ENCODE measurements around the gene HSPA12A.
A peak's percentile ranks its signal among the peaks of the same experiment; 100 is the strongest.

HSPA12A gene

GRCh38 chr10:116744163-116744753, 1.9 kb upstream of the HSPA12A start:
- DNase-seq, result no peak

DNA sequence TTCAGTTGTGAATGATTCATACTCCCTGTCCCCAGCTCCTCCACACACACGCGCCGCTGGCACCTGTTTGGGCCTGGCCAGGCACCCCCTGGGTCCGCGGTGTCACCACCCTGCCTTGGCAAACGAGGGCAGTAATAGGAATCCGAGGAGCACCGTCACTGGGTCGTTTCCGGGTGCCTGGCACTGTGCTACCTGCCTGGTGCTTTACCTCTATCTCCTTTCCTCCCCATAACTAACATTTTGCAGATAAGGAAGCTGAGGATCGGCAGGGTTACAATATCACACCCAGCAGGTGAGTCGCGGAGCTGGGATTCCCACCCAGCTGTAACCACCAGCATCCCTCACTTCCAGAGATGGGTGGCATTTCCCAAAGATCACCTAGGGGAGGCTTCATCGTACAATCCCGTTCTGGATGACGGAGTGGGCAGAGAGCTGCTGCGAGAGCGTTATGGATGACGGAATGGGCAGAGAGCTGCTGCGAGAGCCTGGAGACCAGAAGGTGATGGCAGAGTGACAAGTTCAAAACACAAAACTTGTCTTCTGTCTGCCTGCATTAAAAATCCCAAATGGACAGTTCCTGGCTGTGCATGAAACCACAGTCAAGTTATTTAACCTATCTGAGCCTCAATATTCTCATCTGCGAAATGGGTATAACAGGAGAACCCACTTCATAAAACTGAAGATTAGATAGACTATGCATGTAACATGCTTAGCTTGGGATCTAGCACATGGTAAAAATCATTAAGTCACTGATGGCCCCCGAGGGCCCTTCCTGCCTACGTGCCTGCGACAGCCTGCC, 1.1 kb upstream of the HSPA12A start:
- no peak for DNase-seq

DNA sequence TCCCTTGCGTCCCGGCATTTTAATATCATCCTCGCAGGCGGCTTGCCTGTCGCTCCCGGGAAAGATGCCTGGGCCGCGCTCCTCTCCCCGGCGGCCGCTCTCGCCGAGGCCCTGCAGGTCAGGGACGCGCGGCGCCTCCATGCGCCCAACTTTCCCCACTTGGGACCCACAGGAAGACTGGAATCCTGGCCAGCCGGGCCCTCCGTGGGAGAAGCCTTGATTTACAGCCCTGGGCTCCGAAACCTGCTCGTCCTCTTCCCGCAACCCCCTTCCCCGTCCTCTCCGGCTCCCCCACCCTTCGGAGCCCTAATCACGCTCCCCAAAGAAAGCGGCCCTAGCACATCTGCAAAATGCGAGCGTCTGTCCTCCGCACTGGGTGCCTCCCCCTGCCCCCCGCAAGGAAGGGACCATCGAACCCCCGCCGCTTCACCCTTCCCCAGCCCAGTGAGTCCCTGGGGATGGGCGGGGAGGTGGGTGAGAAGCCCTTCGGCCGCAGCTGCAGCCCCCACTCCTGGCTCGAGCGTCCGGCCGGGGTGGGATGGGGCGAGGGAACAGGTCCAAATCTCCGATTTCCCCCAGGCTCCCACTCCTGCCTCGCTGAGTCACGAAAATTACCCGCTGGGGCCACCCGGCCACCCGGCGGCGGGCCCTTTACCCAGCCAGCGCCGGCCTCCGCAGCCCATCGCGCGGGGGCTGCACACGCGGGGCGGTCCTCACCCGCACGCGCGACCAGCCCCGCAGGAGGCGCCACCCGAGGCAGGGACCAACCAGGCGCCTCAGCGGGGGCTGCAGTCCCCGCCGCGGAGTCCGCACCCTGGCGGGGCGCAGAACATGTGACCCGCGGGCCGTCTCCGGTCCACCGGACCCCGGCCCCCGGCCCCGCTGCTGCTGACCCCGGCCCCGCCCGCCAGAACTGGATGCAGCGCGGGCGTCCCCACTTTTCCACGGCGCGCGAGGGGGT, 695 bp downstream of the HSPA12A start:
- DNase-seq, result peak in 25 of 51 donors; percentile 24 to 70 (median 48)

DNA sequence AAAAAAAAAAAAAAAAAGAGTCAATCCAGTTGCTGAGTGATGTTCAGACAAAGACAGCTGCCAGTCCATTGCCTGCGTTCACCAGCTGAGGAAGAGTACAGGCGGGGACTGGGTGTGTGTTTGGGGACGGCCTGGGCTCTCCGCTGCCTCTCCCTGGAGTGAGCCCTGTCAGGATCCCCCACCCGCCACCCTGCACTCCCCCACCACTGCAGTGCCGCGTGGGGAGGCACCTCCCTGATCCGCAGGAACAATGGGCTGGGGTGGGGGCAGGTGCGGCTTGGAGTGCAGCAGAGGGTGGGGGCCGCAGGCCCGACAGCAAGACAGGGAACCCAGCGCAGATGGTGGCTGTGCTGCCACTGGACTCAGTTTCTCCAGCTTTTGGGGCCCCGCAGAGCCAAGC, 1.4 kb downstream of the HSPA12A start:
- DNase-seq, result peak in 19 of 51 donors; percentile 13 to 68 (median 42)

DNA sequence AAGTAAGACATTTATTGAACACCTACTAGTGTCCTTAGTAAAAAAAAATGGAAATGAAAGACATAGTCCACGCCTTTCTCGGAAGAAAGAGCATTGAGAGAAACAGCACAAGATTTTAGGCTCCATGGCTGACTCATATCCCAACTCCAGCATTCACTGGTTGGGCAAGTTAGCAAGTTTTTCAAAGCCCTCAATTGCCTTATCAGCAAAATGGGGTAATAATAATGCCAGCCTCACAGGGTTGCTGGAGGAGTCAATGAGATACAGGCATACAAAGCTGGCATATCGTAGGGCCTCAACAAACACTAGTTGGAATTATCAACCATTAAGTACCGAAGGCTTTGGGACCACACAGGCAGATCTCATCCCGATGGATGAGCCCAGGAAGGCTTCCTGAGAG, 4.0 kb downstream of the HSPA12A start:
- DNase-seq, result no peak

DNA sequence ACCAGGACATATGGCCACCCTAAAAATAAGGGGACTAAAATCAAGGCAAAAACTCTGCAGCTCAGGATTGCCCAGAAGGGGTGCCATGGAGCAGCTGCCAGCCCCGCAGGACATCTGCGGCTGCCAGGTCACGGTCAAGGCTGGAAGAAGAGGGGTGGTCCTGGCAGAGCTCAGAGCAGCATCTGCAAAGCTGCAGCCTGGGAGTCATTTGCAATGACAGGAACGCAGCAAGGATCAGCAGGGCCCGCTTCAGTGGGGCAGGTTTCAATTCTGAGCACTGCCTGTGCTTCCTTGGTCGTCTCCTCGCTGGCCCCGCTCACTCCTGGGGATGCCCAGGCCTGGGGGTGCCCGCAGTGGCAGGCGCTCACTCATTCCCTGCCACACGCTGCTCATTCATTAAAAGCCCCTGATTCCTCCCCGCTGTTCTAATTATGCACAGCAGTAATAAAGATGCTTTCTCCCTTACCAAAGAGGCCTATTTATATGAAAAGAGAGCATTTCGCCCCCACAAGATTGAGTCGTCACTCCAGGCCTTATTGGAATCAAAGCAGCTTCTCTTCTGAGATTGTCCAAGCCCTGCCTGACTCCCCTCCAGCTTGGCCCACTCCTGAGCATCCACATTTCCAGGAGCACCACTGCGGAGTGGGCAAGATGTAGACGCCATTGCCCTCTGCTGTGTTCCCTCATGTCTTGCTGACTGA, 4.6 kb downstream of the HSPA12A start:
- peak in 31 of 51 donors; percentile 11 to 70 (median 32) for DNase-seq

- DNase-seq, result no peak
These were observed 8.8 kb downstream of the HSPA12A start for GRCh38 chr10:116733566-116733965.

DNA sequence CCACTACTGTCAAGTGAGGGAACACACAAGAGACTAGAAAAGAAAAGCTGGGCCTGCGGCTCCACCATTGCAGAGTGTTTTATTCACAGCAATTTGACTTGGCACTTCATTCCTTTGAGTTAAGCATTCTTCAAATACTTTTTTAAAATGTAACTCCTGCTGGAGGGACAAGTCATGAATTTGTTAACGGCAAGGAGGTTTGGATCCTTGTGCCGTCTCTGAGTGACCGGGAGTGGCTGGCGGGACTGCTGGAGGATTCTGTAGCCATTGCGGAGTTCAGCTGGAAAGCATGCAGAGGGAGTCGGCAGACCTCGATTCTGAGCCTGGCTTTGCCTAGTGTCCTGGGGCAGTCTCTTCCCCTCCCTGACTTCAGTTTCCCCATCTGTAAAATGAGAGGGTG, 9.8 kb downstream of the HSPA12A start:
- no peak for DNase-seq

DNA sequence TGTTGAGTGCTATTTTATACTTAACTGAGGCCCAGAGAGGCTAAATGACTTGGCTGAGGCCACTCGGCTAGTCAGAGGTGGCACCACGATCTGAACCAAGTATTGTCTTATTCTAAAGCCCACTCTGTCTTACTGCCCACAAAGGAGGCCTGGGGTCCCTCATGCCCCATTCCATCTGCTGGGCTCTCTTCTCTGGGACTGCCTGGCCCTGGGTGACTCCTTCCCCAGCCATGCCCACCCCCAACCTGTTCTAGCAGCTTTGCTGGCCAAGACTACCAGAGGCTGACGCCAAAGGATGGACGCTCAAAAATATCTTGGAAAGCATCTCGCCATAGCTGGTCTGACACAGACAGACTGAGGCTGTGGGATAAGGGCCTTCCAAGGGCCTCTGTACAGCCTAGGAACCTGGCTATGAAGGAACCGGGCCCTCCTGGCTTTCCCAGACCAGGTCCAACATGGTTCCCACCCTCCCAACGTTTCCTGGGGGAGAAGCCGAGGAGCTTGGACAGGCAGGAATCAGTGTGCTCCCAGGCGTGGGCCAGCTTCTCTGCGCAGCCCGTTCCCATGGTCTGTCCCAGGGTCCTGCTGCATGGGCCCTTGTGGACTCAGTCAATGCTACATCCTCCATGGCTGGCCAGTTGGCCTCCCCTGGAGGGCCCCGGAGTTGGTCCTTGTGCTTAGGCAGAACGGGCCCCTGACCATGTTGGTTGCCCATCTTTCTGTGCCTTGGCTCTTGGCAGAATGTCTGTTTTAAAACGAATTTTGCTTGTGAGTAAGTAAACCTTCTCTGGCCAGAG, 11.7 kb downstream of the HSPA12A start:
- no peak for DNase-seq

DNA sequence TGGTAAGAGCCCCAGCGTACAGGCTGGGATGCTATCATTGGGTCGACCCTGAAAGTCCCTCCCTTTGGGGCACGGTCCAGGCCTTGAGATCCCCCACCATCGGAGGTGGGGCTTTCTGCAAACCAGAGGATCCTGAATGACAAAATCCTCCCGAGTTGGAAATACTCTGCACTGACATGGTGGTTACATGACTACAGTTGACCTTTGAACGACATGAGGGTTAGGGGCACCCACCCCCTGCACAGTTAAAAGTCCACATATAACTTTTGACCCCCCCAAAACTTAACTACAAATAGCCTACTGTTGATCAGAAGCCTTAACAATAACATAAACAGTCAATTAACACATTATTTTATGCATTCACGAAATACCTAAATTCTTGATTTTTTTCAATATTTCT, 13.1 kb downstream of the HSPA12A start:
- no peak for DNase-seq

- DNase-seq, result no peak
These were observed 13.8 kb downstream of the HSPA12A start for GRCh38 chr10:116728526-116729096.

- no peak for DNase-seq
These were observed 18.7 kb downstream of the HSPA12A start for GRCh38 chr10:116723428-116724281.

DNA sequence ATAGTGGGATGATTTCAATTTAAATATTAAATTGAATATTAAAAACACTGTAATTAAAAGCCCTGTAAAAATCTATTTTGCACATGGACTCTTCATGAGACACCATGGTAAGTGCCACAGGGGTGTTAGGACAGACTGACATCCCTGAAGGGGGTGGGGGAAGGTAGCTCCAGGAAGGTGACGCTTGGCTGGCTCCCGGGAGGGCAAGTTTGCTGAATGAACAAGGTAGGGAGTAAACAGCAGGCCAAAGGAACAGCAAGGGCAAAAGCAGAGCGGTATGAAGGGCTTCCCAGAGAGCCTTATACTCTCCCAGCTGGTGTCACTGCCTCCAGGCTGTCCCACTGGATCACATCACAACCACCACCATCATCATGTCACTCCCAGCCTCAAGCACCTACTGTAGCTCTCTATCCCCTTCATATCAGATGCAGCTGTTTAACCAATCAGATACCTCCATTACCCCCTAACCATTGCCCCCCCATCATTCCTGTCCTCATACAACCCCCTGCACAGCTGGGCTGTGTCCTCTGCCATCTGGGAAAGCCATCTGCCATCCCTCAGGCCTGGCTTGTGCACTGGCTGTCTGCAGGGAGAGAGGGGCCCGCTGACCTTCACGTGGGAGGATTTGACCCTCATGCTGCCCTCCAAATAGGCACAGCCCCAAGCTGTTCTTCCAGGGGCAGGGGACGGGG, 19.5 kb downstream of the HSPA12A start:
- DNase-seq, result no peak

- DNase-seq, result no peak
These were observed 20.6 kb downstream of the HSPA12A start for GRCh38 chr10:116721547-116722392.

DNA sequence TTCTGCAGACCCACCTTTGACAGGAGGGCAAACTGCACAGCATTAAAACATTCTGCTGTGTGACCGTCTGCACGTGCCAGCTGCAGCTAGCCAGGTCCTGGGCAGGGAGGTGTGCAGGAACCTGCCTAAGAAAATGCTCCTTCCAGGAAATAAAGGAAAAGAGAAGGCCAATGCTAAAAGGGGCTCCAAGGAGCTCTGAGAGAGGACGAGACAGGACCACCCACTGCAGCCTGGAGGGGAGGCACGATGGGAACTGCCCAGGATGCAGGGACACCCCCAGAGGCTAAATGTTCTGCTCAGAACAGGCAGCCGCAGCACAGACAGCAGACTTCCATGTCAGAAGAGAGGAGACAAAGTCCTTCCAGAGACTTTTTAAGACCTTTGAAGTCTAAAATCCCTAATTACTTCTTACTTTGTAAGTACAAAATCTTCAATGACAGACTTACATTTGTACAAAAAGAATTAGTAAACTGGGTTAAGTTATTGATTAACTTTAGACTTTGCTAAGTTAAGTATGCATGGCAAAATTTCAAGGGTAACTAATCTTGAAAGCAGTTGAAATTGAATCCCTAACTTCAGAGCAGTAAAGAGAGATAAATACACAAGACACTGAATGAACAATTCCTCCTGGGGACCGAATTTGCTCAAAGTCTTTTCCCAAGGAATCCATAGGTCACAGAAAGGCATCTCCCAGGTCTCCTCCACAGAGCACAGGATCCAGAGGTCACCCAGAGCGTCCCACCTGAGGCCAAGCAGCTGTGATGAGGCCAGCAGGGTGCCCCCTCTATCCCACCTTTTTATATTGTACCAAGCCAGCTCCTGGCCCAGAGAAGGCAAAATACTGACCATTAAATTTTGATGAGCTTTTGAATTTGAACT, 21.5 kb downstream of the HSPA12A start:
- DNase-seq, result no peak

GRCh38 chr10:116720241-116720643, 22.1 kb downstream of the HSPA12A start:
- DNase-seq, result no peak

DNA sequence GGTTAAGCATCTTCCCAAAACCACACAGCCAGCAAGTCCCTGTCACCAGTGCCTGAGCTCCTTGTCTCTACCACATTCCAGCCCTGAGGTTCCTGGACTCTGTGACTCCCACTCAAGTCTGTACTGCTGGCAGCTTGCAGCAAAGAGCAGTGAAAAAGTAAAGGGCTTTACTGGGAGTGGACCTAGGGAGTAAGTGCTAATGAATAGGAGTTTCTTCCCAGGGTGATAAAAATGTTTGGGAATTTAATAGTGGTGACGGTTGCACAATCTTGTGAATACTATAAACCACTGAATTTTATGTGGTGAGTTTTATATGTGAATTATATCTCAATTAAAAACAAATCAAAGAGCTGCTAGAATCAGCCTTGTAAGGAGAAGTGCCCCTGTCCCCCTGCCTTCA, 22.6 kb downstream of the HSPA12A start:
- no peak for DNase-seq
